ENCODE results near the gene DLGAP1.
"Not testable (repeated sequence)": the region's sequence is repeated elsewhere in the genome, so short reads cannot be mapped to it uniquely, and the experiment has no call there.

DLGAP1 gene

GRCh38 chr18:4455113-4455811 is at the start of gene DLGAP1:
DLGAP1 (minus strand) TSS chr18:4455307.
- Histone ChIP-seq H3F3A (ENCODE audit: insufficient read depth, low read length) (no peaks in the 10 kb centered on the region), H3K27ac (ENCODE audit: low read depth, low read length, poor library complexity, severe bottlenecking) (no peak within 1 kb of the TSS), H3K4me2 (ENCODE audit: low read length) (no peak within 1 kb of the TSS), H3K4me3 (ENCODE audit: low read depth, low read length, poor library complexity, severe bottlenecking) (no peak within 1 kb of the TSS), H4K20me1 (ENCODE audit: insufficient read depth, low read length) (no peaks in the 10 kb centered on the region), H3K9me3 (ENCODE audit: low read length) (no peaks in the 10 kb centered on the region), H3K36me3 (ENCODE audit: insufficient read depth, low read length) (no peaks in the 10 kb centered on the region), H3K27me3 (ENCODE audit: insufficient read depth, low read length) (no peaks in the 10 kb centered on the region), H3K9ac (ENCODE audit: low read length) (no peak within 1 kb of the TSS), H3K4me1 (ENCODE audit: insufficient read depth, low read length, severe bottlenecking) (no peaks in the 10 kb centered on the region), H2AFZ (ENCODE audit: low read length) (no peak within 1 kb of the TSS), H3K9me2 (ENCODE audit: low read depth, low read length) (no peaks in the 10 kb centered on the region), H3K79me2 (ENCODE audit: insufficient read depth, low read length) (no peaks in the 10 kb centered on the region)
- TF ChIP-seq EZH2 (IDR thresholded peaks at IDR 0.05; ENCODE audit: borderline replicate concordance, low read length) = no peak
- TF ChIP-seq CTCF (IDR thresholded peaks at IDR 0.05; ENCODE audit: low read length) = no peak

- not testable (repeated sequence) for H3K9me3 ChIP-seq (ENCODE audit: low read length); H3K36me3 ChIP-seq (ENCODE audit: insufficient read depth, low read length); H3K9me2 ChIP-seq (ENCODE audit: low read depth, low read length); H3K27me3 ChIP-seq (ENCODE audit: insufficient read depth, low read length); H3K4me2 ChIP-seq (ENCODE audit: low read length); H3F3A ChIP-seq (ENCODE audit: insufficient read depth, low read length); H3K9ac ChIP-seq (ENCODE audit: low read length); H3K79me2 ChIP-seq (ENCODE audit: insufficient read depth, low read length); H4K20me1 ChIP-seq (ENCODE audit: insufficient read depth, low read length); H3K4me3 ChIP-seq (ENCODE audit: low read depth, low read length, poor library complexity, severe bottlenecking); H3K27ac ChIP-seq (ENCODE audit: low read depth, low read length, poor library complexity, severe bottlenecking); H2AFZ ChIP-seq (ENCODE audit: low read length); H3K4me1 ChIP-seq (ENCODE audit: insufficient read depth, low read length, severe bottlenecking)
These were observed 39.7 kb upstream of the DLGAP1 start for GRCh38 chr18:4494703-4495284.

GRCh38 chr18:4468511-4468910 is 13.4 kb upstream of the DLGAP1 start:
- no peaks in the 10 kb centered on the region for H3F3A ChIP-seq (ENCODE audit: insufficient read depth, low read length)
- H3K4me1 ChIP-seq (ENCODE audit: insufficient read depth, low read length, severe bottlenecking) = no peaks in the 10 kb centered on the region
- no peaks in the 10 kb centered on the region for H3K36me3 ChIP-seq (ENCODE audit: insufficient read depth, low read length)
- H3K9me2 ChIP-seq (ENCODE audit: low read depth, low read length) = no peaks in the 10 kb centered on the region
- no peak overlapping the region for H3K4me3 ChIP-seq (ENCODE audit: low read depth, low read length, poor library complexity, severe bottlenecking)
- H2AFZ ChIP-seq (ENCODE audit: low read length) = no peak overlapping the region
- H3K9ac ChIP-seq (ENCODE audit: low read length) = no peak overlapping the region
- no peaks in the 10 kb centered on the region for H3K79me2 ChIP-seq (ENCODE audit: insufficient read depth, low read length)
- no peaks in the 10 kb centered on the region for H4K20me1 ChIP-seq (ENCODE audit: insufficient read depth, low read length)
- no peak overlapping the region for H3K4me2 ChIP-seq (ENCODE audit: low read length)
- TF ChIP-seq CTCF (IDR thresholded peaks at IDR 0.05; ENCODE audit: low read length) (no peak), EZH2 (IDR thresholded peaks at IDR 0.05; ENCODE audit: borderline replicate concordance, low read length) (no peak)
- H3K27ac ChIP-seq (ENCODE audit: low read depth, low read length, poor library complexity, severe bottlenecking) = no peak overlapping the region
- no peaks in the 10 kb centered on the region for H3K27me3 ChIP-seq (ENCODE audit: insufficient read depth, low read length)
- no peaks in the 10 kb centered on the region for H3K9me3 ChIP-seq (ENCODE audit: low read length)

All from OCI-LY1 (cell line).